ENCODE measurements around the gene GRIK2.

GRCh38 chr6:101876431-101876830 is 482.9 kb downstream of the GRIK2 start:
- TF ChIP-seq POLR2A (IDR thresholded peaks at IDR 0.05; ENCODE audit: low read depth, low read length) (no peak), POLR2AphosphoS5 (IDR thresholded peaks at IDR 0.05; ENCODE audit: low read depth, low read length) (no peak)

Measured in GM12892 (cell line).